H9 (cell line): ENCODE data around the gene ARHGAP9. TPM values are rescaled to one million over a fixed set of nuclear protein-coding genes. Genes with fewer than 3 reads are reported as not detected.

Source experiments
- DNase-seq: peaks from one replicate; pipeline ENCODE4 v3.0.0-alpha.2; 2017
- H2AFZ ChIP-seq: one replicate; pipeline ENCODE4 v1.6.1; 2013; ENCODE audit warnings: mild to moderate bottlenecking, low read length, control low read depth, moderate library complexity
- H2AK5ac ChIP-seq: 2 replicates; pipeline ENCODE4 v1.6.1; 2013; ENCODE audit warnings: low read length, control low read depth, mixed read lengths; ENCODE audit not compliant: insufficient read length
- H2BK120ac ChIP-seq: one replicate; pipeline ENCODE4 v1.6.1; 2013; ENCODE audit warnings: low read depth, mild to moderate bottlenecking, low read length, control low read depth, inconsistent platforms; ENCODE audit not compliant: poor library complexity, severe bottlenecking
- H2BK12ac ChIP-seq: 2 replicates; pipeline ENCODE4 v1.6.1; 2013; ENCODE audit warnings: low read length, control low read depth, mixed read lengths, low read depth; ENCODE audit not compliant: insufficient read length
- H2BK15ac ChIP-seq: 2 replicates; pipeline ENCODE4 v1.6.1; 2013; ENCODE audit warnings: low read depth, low read length, control low read depth
- H2BK20ac ChIP-seq: one replicate; pipeline ENCODE4 v1.6.1; 2013; ENCODE audit warnings: low read depth, mild to moderate bottlenecking, low read length, control low read depth, inconsistent platforms; ENCODE audit not compliant: poor library complexity, severe bottlenecking
- H2BK5ac ChIP-seq: 2 replicates; pipeline ENCODE4 v1.6.1; 2013; ENCODE audit warnings: low read length, control low read depth, mixed read lengths; ENCODE audit not compliant: insufficient read length
- H3K14ac ChIP-seq: 2 replicates; pipeline ENCODE4 v1.6.1; 2013; ENCODE audit warnings: low read length, control low read depth; ENCODE audit not compliant: insufficient read depth
- H3K18ac ChIP-seq: 2 replicates; pipeline ENCODE4 v1.6.1; 2013; ENCODE audit warnings: low read depth, mild to moderate bottlenecking, mixed read lengths, low read length, control low read depth; ENCODE audit not compliant: insufficient read length
- H3K23ac ChIP-seq: 2 replicates; pipeline ENCODE4 v1.6.1; 2013; ENCODE audit warnings: low read length, control low read depth, mixed read lengths, low read depth; ENCODE audit not compliant: insufficient read length
- H3K23me2 ChIP-seq: 2 replicates; pipeline ENCODE4 v1.6.1; 2013; ENCODE audit warnings: low read depth, mild to moderate bottlenecking, mixed read lengths, low read length, control low read depth; ENCODE audit not compliant: insufficient read length, poor library complexity, severe bottlenecking
- H3K27ac ChIP-seq: 2 replicates; pipeline ENCODE4 v1.5.1; 2013; ENCODE audit warnings: low read length, control low read depth, mixed read lengths, low read depth; ENCODE audit not compliant: insufficient read length
- H3K27me3 ChIP-seq: 2 replicates; pipeline ENCODE4 v1.6.1; 2013; ENCODE audit warnings: low read length, control low read depth, inconsistent platforms; ENCODE audit not compliant: insufficient read depth
- H3K4ac ChIP-seq: 2 replicates; pipeline ENCODE4 v1.6.1; 2013; ENCODE audit warnings: low read depth, mild to moderate bottlenecking, control low read depth, inconsistent platforms, low read length, moderate library complexity
- H3K4me1 ChIP-seq: 2 replicates; pipeline ENCODE4 v1.6.1; 2013; ENCODE audit warnings: low read length, control low read depth, inconsistent platforms; ENCODE audit not compliant: insufficient read depth
- H3K4me2 ChIP-seq: 2 replicates; pipeline ENCODE4 v1.6.1; 2013; ENCODE audit warnings: low read length, control low read depth, mixed read lengths; ENCODE audit not compliant: insufficient read length, insufficient read depth
- H3K56ac ChIP-seq: 2 replicates; pipeline ENCODE4 v1.6.1; 2013; ENCODE audit warnings: low read depth, mild to moderate bottlenecking, mixed read lengths, low read length, control low read depth; ENCODE audit not compliant: insufficient read length
- H3K79me1 ChIP-seq: 2 replicates; pipeline ENCODE4 v1.6.1; 2013; ENCODE audit warnings: low read depth, mild to moderate bottlenecking, moderate library complexity, low read length, control low read depth, inconsistent platforms; ENCODE audit not compliant: insufficient read depth, poor library complexity, severe bottlenecking
- H3K79me2 ChIP-seq: 2 replicates; pipeline ENCODE4 v1.6.1; 2013; ENCODE audit warnings: low read length, control low read depth, inconsistent platforms; ENCODE audit not compliant: insufficient read depth
- H3K9ac ChIP-seq: 2 replicates; pipeline ENCODE4 v1.6.1; 2013; ENCODE audit warnings: low read length, control low read depth, mixed read lengths; ENCODE audit not compliant: insufficient read length; ENCODE audit errors: extremely low read depth
- H3K9me3 ChIP-seq: one replicate; pipeline ENCODE4 v1.6.1; 2013; ENCODE audit warnings: low read depth, low read length, inconsistent platforms; ENCODE audit not compliant: control insufficient read depth
- H3T11ph ChIP-seq: one replicate; pipeline ENCODE4 v1.6.1; 2013; ENCODE audit warnings: mild to moderate bottlenecking, low read length, control low read depth, inconsistent platforms
- H4K20me1 ChIP-seq: one replicate; pipeline ENCODE4 v1.6.1; 2013; ENCODE audit not compliant: control insufficient read depth, insufficient read length, insufficient read depth
- H4K5ac ChIP-seq: 2 replicates; pipeline ENCODE4 v1.6.1; 2013; ENCODE audit warnings: low read depth, mild to moderate bottlenecking, mixed read lengths, low read length, control low read depth; ENCODE audit not compliant: insufficient read length
- H4K8ac ChIP-seq: replicated peaks from 2 replicates; pipeline ENCODE4 v1.6.1; 2013; ENCODE audit warnings: low read length, control low read depth, mixed read lengths, low read depth; ENCODE audit not compliant: insufficient read length
- H4K91ac ChIP-seq: 2 replicates; pipeline ENCODE4 v1.6.1; 2013; ENCODE audit warnings: low read depth, mild to moderate bottlenecking, moderate library complexity, mixed read lengths, low read length, control low read depth; ENCODE audit not compliant: insufficient read length
- H3K27ac Mint-ChIP-seq, 3 experiments: 2 replicates in 2 of 3; 3 replicates in 1 of 3; pipeline ENCODE4 v1.8.0; 2020 to 2021; ENCODE audit warnings: mixed read lengths in 3 of 3, mild to moderate bottlenecking in 1 of 3, moderate library complexity in 1 of 3
- H3K27me3 Mint-ChIP-seq: 2 replicates; pipeline ENCODE4 v1.8.0; 2021; ENCODE audit warnings: low read depth, mild to moderate bottlenecking, moderate library complexity, mixed read lengths
- H3K36me3 Mint-ChIP-seq, 3 experiments: 2 replicates in 2 of 3; 3 replicates in 1 of 3; pipeline ENCODE4 v1.8.0; 2020 to 2021; ENCODE audit warnings: low read depth in 3 of 3, mixed read lengths in 3 of 3; ENCODE audit not compliant: insufficient read depth in 1 of 3
- H3K4me1 Mint-ChIP-seq, 2 experiments: 2 replicates each; pipeline ENCODE4 v1.8.0; 2020; ENCODE audit warnings: mixed read lengths in 2 of 2
- H3K4me3 Mint-ChIP-seq, 2 experiments: 2 replicates in 1 of 2; 3 replicates in 1 of 2; pipeline ENCODE4 v1.8.0; 2020 to 2021; ENCODE audit warnings: mild to moderate bottlenecking in 2 of 2, mixed read lengths in 2 of 2, moderate library complexity in 1 of 2
- H3K9me3 Mint-ChIP-seq, 2 experiments: 2 replicates in 1 of 2; 3 replicates in 1 of 2; pipeline ENCODE4 v1.8.0; 2020; ENCODE audit warnings: mild to moderate bottlenecking in 2 of 2, mixed read lengths in 2 of 2, moderate library complexity in 1 of 2
- CTCF ChIP-seq: fragments of 200-600 bp; sonication (generic); conservative IDR thresholded peaks from 3 replicates; pipeline ENCODE4 v1.8.0; 2021; ENCODE audit warnings: antibody characterized with exemption, mild to moderate bottlenecking
- WGBS: extraction: QIAGEN DNeasy Blood & Tissue Kit; methylation state at CpG from one replicate; pipeline ENCODE4 v1.1.7; 2013; ENCODE audit warnings: missing lambda C conversion rate, low lambda C conversion rate, mixed read lengths; ENCODE audit not compliant: insufficient read length; ENCODE audit errors: extremely low coverage; 5-methylcytosine and 5-hydroxymethylcytosine counted together
- total RNA-seq: library from RNA; stranded (reverse); gene quantifications from 2 replicates; pipeline ENCODE4 v1.2.1, GENCODE V29; 2021

Gene ARHGAP9
- total RNA-seq, 1 experiment from 2014 or later: 3.7 TPM

GRCh38 chr12:57461276-57461916, 18.3 kb downstream of the ARHGAP9 start:
- Histone ChIP-seq H3K56ac (no peak overlapping the region), H3K9ac (peak overlapping the region; percentile 42), H4K8ac (no peak overlapping the region), H3K27me3 (no peaks in the 10 kb centered on the region), H3K9me3 (no peaks in the 10 kb centered on the region), H4K20me1 (no peaks in the 10 kb centered on the region), H3K79me2 (no peaks in the 10 kb centered on the region), H3K4me2 (peak overlapping the region; percentile 63), H3T11ph (no peak overlapping the region), H3K14ac (peak overlapping the region; percentile 76; the same call in 1 of the 2 replicates), H3K23ac (no peak overlapping the region), H3K18ac (peak overlapping the region; percentile 82), H2AK5ac (no peak overlapping the region), H3K4me1 (no peaks in the 10 kb centered on the region), H3K23me2 (peaks cover 21% of the 10 kb centered on the region), H4K91ac (no peak overlapping the region), H3K4ac (no peak overlapping the region), H2BK20ac (no peak overlapping the region), H4K5ac (no peak overlapping the region), H2AFZ (no peak overlapping the region), H2BK15ac (no peak overlapping the region), H2BK5ac (no peak overlapping the region), H2BK120ac (no peak overlapping the region), H2BK12ac (no peak overlapping the region), H3K79me1 (no peaks in the 10 kb centered on the region), H3K27ac (peak overlapping the region; percentile 13)
- peaks cover 32% of the 10 kb centered on the region for H3K27me3 Mint-ChIP-seq
- no CpG with 5 or more reads among the region's 32 CpGs for WGBS
- H3K36me3 Mint-ChIP-seq: peaks cover 0 to 21% (median 14%) of the 10 kb centered on the region in 3 experiments; a peak in 6 of 7 replicates
- DNase-seq: peak; percentile 97
- H3K27ac Mint-ChIP-seq: peak overlapping the region; percentile 99 to 100 (median 100)
- TF ChIP-seq CTCF: no peak
- peak overlapping the region; percentile 91 to 99 for H3K4me3 Mint-ChIP-seq
- no peaks in the 10 kb centered on the region for H3K9me3 Mint-ChIP-seq
- H3K4me1 Mint-ChIP-seq: peaks cover 27 to 31% of the 10 kb centered on the region in 2 experiments
